OCI-LY7 (cell line): ENCODE measurements around the gene TEPSIN.

Source experiments
- CTCF ChIP-seq: fragments of 200-600 bp; sonication (generic); conservative IDR thresholded peaks from 2 replicates; pipeline ENCODE4 v1.5.1; 2014; ENCODE audit warnings: mild to moderate bottlenecking, antibody characterized with exemption, low read length, moderate library complexity, mixed read lengths
- EZH2phosphoT487 ChIP-seq: fragments of 200-600 bp; sonication (generic); IDR thresholded peaks from 2 replicates; pipeline ENCODE4 v1.6.1; 2018; ENCODE audit warnings: low read depth, borderline replicate concordance, mild to moderate bottlenecking, mixed run types, antibody characterized with exemption, low read length, moderate library complexity, mixed read lengths

- TF ChIP-seq CTCF (no peak), EZH2phosphoT487 (no peak)
These were observed 16.8 kb downstream of the TEPSIN start for GRCh38 chr17:81221842-81222619.
